Right lobe of liver (tissue), 4 donors: ENCODE measurements around the gene CCDC70.

Experiments
- CTCF ChIP-seq, 4 donors: fragments of 200-600 bp in 3 of 4; fragments of 450-650 bp in 1 of 4; IDR thresholded peaks; one replicate each; pipeline versions ENCODE4 v1.5.1 to v1.8.0; 2016 to 2022; ENCODE audit warnings: antibody characterized with exemption in 4 of 4, mild to moderate bottlenecking in 2 of 4
- POLR2A ChIP-seq: fragments of 450-650 bp; IDR thresholded peaks from one replicate; pipeline ENCODE4 v1.6.1; 2017; ENCODE audit warnings: antibody characterized with exemption, mild to moderate bottlenecking
- donor health status: DM: no; HTN: no; CAD: no.
- donor health status: DM: no; HTN: no; CAD: no.
- donor health status: DM: no; HTN: yes; CAD: no.

- no peak for TF ChIP-seq POLR2A
- TF ChIP-seq CTCF (IDR thresholded peaks at IDR 0.05) = no peak
Observed at GRCh38 chr13:51881296-51881695, 19.5 kb downstream of the CCDC70 start.
